Gastroesophageal sphincter (tissue), 3 donors: ENCODE results near the gene CTNNBIP1.

ENCODE experiments used
- CTCF ChIP-seq, 4 experiments: fragments of 200-600 bp in 2 of 4; fragments of 450-650 bp in 2 of 4; sonication (generic) in 1 of 4; IDR thresholded peaks; one replicate each; pipeline ENCODE4 v1.5.1; 2017 to 2019; ENCODE audit warnings: antibody characterized with exemption in 4 of 4, mild to moderate bottlenecking in 2 of 4, moderate library complexity in 2 of 4
- EP300 ChIP-seq: sonication (generic); formaldehyde crosslinking; IDR thresholded peaks from one replicate; pipeline ENCODE4 v1.6.1; 2017; ENCODE audit warnings: antibody characterized with exemption, mild to moderate bottlenecking
- POLR2A ChIP-seq, 2 donors: fragments of 450-650 bp; IDR thresholded peaks; one replicate each; pipeline ENCODE4 v1.6.1; 2017; ENCODE audit warnings: antibody characterized with exemption in 2 of 2, mild to moderate bottlenecking in 2 of 2, moderate library complexity in 1 of 2
- POLR2AphosphoS5 ChIP-seq: sonication (generic); formaldehyde crosslinking; IDR thresholded peaks from one replicate; pipeline ENCODE4 v1.6.1; 2017; ENCODE audit warnings: antibody characterized with exemption

DNA sequence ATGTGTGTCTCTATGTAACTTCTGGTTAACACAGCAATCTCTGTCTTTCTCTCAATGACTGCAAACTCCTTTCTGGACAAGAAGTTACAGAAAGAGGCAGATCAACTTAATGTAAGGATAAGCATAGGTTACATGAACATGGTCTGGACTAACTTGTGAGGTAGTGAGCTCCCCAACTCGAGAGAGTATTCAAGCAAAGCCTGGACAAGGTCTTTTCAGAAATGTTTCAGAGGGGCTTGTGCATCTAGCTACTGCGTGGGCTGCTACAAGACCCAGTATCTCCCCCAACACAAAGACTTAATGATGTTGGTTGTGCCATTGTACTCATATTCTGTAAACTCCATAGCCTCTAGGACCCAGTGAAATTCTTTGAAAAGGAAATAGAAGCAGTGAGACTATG lies 62.8 kb downstream of the CTNNBIP1 start:
- no peak for TF ChIP-seq POLR2A (IDR thresholded peaks at IDR 0.05)
- no peak for TF ChIP-seq EP300
- no peak for TF ChIP-seq CTCF (IDR thresholded peaks at IDR 0.05)
- TF ChIP-seq POLR2AphosphoS5: no peak
